Progenitor cell of endocrine pancreas (in vitro differentiated cells): ENCODE results near the gene COBL. TPM values are rescaled to one million over a fixed set of nuclear protein-coding genes. Genes with fewer than 3 reads are reported as not detected.

ENCODE experiments used
- DNase-seq: peaks from one replicate; pipeline ENCODE4 v3.0.0; 2021; ENCODE audit warnings: low spot score; ENCODE audit not compliant: unreplicated experiment
- H3K27ac Mint-ChIP-seq: 2 replicates; pipeline ENCODE4 v1.8.0; 2021; ENCODE audit warnings: mild to moderate bottlenecking, moderate library complexity, mixed read lengths
- H3K27me3 Mint-ChIP-seq: 2 replicates; pipeline ENCODE4 v1.8.0; 2021; ENCODE audit warnings: mixed read lengths
- H3K36me3 Mint-ChIP-seq: 2 replicates; pipeline ENCODE4 v1.8.0; 2022; ENCODE audit warnings: mixed read lengths; ENCODE audit not compliant: insufficient read depth
- H3K4me1 Mint-ChIP-seq: 2 replicates; pipeline ENCODE4 v1.8.0; 2021; ENCODE audit warnings: low read depth, mixed read lengths
- H3K4me3 Mint-ChIP-seq: 2 replicates; pipeline ENCODE4 v1.8.0; 2021; ENCODE audit warnings: low read depth, mild to moderate bottlenecking, moderate library complexity, mixed read lengths
- H3K9me3 Mint-ChIP-seq: 2 replicates; pipeline ENCODE4 v1.8.0; 2021; ENCODE audit warnings: low read depth, mixed read lengths
- CTCF ChIP-seq: fragments of 200-600 bp; sonication (generic); IDR thresholded peaks from one replicate; pipeline ENCODE4 v1.5.0; 2021; ENCODE audit warnings: antibody characterized with exemption, mild to moderate bottlenecking; ENCODE audit not compliant: unreplicated experiment
- total RNA-seq: library from RNA; stranded (reverse); gene quantifications from 2 replicates; pipeline ENCODE4 v1.2.1, GENCODE V29; 2021

COBL gene
- total RNA-seq, 1 donor from 2014 or later, result 21.3 TPM

DNA sequence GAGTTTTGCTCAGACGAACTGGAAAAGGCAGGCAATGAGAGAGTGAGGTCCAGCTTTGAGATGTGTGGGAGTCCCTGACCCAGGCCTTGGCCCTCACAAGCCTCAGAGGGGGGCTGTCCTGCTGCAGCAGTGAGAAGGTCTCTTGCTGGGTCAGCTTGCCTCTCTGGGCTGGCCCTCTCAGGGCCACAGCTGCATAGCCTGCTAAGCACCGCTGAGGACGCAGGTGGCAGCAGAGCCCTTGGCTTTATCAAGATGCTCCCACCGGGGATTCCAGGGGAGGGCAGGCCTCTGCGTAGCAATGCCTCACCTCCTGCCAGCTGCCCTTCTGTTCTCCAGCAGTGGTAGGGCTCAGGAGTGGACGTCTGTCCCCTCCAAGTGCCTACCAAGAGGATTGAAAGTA, 128.7 kb downstream of the COBL start:
- Mint-ChIP-seq H3K4me3 (no peak overlapping the region), H3K27me3 (no peaks in the 10 kb centered on the region), H3K4me1 (no peaks in the 10 kb centered on the region), H3K27ac (peak overlapping the region; percentile 49), H3K36me3 (peaks cover 4% of the 10 kb centered on the region), H3K9me3 (no peaks in the 10 kb centered on the region)
- TF ChIP-seq CTCF, result peak; percentile 69
- peak; percentile 42 for DNase-seq

GRCh38 chr7:51186531-51186930, 130.1 kb downstream of the COBL start:
- DNase-seq, result no peak
- no peaks in the 10 kb centered on the region for H3K4me1 Mint-ChIP-seq
- H3K4me3 Mint-ChIP-seq, result no peak overlapping the region
- TF ChIP-seq CTCF, result no peak
- H3K27me3 Mint-ChIP-seq, result no peaks in the 10 kb centered on the region
- H3K27ac Mint-ChIP-seq, result no peak overlapping the region
- no peaks in the 10 kb centered on the region for H3K9me3 Mint-ChIP-seq
- peaks cover 4% of the 10 kb centered on the region for H3K36me3 Mint-ChIP-seq

GRCh38 chr7:51182636-51183166, 133.9 kb downstream of the COBL start:
- Mint-ChIP-seq H3K36me3 (no peaks in the 10 kb centered on the region), H3K4me3 (no peak overlapping the region), H3K9me3 (no peaks in the 10 kb centered on the region), H3K4me1 (no peaks in the 10 kb centered on the region), H3K27me3 (no peaks in the 10 kb centered on the region), H3K27ac (no peak overlapping the region)
- no peak for TF ChIP-seq CTCF
- DNase-seq, result no peak

DNA sequence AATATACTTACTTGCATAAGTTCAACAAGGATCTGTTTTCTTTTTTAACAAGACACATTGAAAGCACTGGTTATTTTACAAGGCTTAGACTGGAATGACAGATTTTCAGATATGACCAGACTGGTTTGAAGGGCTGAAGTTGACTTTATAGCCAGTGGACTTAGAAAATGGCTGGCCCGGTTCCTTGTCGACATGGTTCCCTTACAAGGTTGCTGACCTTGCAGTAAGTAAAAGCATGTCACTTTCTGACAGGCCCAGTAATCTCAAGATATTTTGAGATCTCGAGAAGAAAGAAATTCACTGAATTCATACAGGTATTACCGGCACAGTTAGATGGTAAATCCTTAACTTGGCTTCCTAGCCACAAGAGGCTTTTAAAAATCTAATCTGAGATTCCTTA, 136.5 kb downstream of the COBL start:
- DNase-seq, result no peak
- Mint-ChIP-seq H3K4me3 (no peak overlapping the region), H3K27ac (no peak overlapping the region), H3K9me3 (no peaks in the 10 kb centered on the region), H3K4me1 (no peaks in the 10 kb centered on the region), H3K27me3 (no peaks in the 10 kb centered on the region), H3K36me3 (no peaks in the 10 kb centered on the region)
- TF ChIP-seq CTCF, result no peak

GRCh38 chr7:51175992-51176388, 140.6 kb downstream of the COBL start:
- Mint-ChIP-seq H3K27me3 (no peaks in the 10 kb centered on the region), H3K27ac (no peak overlapping the region), H3K9me3 (no peaks in the 10 kb centered on the region), H3K4me3 (no peak overlapping the region), H3K36me3 (no peaks in the 10 kb centered on the region), H3K4me1 (no peaks in the 10 kb centered on the region)
- no peak for DNase-seq
- TF ChIP-seq CTCF, result no peak
